Endothelial cell of umbilical vein (primary cell): Measurements from ENCODE around the gene SPATS2L. TPM values are rescaled to one million over a fixed set of nuclear protein-coding genes. Genes with fewer than 3 reads are reported as not detected.

ENCODE experiments used
- BruUV-seq: library from RNA; stranded (reverse); fragments of 400-500 nt; replicated peaks from 2 replicates; lab custom pipeline; 2021; lab: Mats Ljungman, UMichigan
- CTCF ChIA-PET: fragments of 300-600, 350-600 bp; sonication (Branson Sonifier 250); formaldehyde crosslinking; loops from one replicate; lab custom pipeline; 2021; ENCODE audit warnings: antibody characterized with exemption, inconsistent platforms; lab: Charles Lee
- POLR2A ChIA-PET: fragments of 300-600, 350-600 bp; sonication (Branson Sonifier 250); formaldehyde crosslinking; loops from one replicate; lab custom pipeline; 2021; ENCODE audit warnings: antibody characterized with exemption, inconsistent platforms; lab: Charles Lee
- DNase-seq: peaks from one replicate; pipeline ENCODE4 v3.0.0-alpha.2; 2011; ENCODE audit warnings: low read depth, low spot score
- FAIRE-seq: peaks from 2 replicates; lab custom pipeline; 2011; peaks lifted over from hg19 to GRCh38; lab: Jason Lieb, UNC
- H2AFZ ChIP-seq: 2 replicates; pipeline ENCODE4 v1.6.0; 2012; ENCODE audit warnings: low read depth, low read length, control low read depth, inconsistent platforms
- H3K27ac ChIP-seq: 2 replicates; pipeline ENCODE4 v1.5.1; 2011; ENCODE audit warnings: low read depth, mild to moderate bottlenecking, control low read depth, low read length, moderate library complexity; ENCODE audit not compliant: insufficient read depth
- H3K27me3 ChIP-seq, 2 experiments: 2 replicates each; pipeline versions ENCODE4 v1.6.0 to v1.6.1; 2011; ENCODE audit warnings: low read length in 2 of 2, mixed read lengths in 1 of 2; ENCODE audit not compliant: control insufficient read depth in 2 of 2, insufficient read depth in 2 of 2
- H3K36me3 ChIP-seq, 2 experiments: 2 replicates in 1 of 2; 3 replicates in 1 of 2; pipeline ENCODE4 v1.5.1; 2011; ENCODE audit warnings: low read length in 2 of 2, mild to moderate bottlenecking in 1 of 2, moderate library complexity in 1 of 2; ENCODE audit not compliant: control insufficient read depth in 2 of 2, insufficient read depth in 2 of 2; ENCODE audit errors: extremely low read depth in 1 of 2
- H3K4me1 ChIP-seq: 3 replicates; pipeline ENCODE4 v1.5.1; 2011; ENCODE audit warnings: mild to moderate bottlenecking, low read length; ENCODE audit not compliant: control insufficient read depth, insufficient read depth; ENCODE audit errors: extremely low read depth
- H3K4me2 ChIP-seq: 2 replicates; pipeline ENCODE4 v1.6.1; 2011; ENCODE audit warnings: low read length, control low read depth, mixed read lengths; ENCODE audit not compliant: insufficient read depth
- H3K4me3 ChIP-seq, 3 experiments: fragments of 200-600 bp in 1 of 3; sonication (generic), shearing (Covaris generic) in 1 of 3; replicated peaks in 1 of 3; 2 replicates each; pipeline ENCODE4 v1.5.1; 2011 to 2016; ENCODE audit warnings: control low read depth in 3 of 3, low read length in 3 of 3, mild to moderate bottlenecking in 2 of 3, inconsistent platforms in 1 of 3, low read depth in 1 of 3, moderate library complexity in 1 of 3; ENCODE audit not compliant: insufficient read depth in 1 of 3
- H3K79me2 ChIP-seq: 2 replicates; pipeline ENCODE4 v1.6.0; 2012; ENCODE audit warnings: low read length, inconsistent platforms; ENCODE audit not compliant: control insufficient read depth, insufficient read depth
- H3K9ac ChIP-seq: replicated peaks from 2 replicates; pipeline ENCODE3; 2011; ENCODE audit warnings: low read length, control low read depth; ENCODE audit not compliant: insufficient read depth; ENCODE audit errors: extremely low read depth
- H3K9me1 ChIP-seq: replicated peaks from 3 replicates; pipeline ENCODE4 v1.6.0; 2011; ENCODE audit warnings: mild to moderate bottlenecking, low read length; ENCODE audit not compliant: control insufficient read depth, insufficient read depth; ENCODE audit errors: extremely low read depth
- H3K9me3 ChIP-seq: replicated peaks from 2 replicates; pipeline ENCODE4 v1.5.1; 2012; ENCODE audit warnings: low read length, inconsistent platforms; ENCODE audit not compliant: control insufficient read depth, insufficient read depth
- H4K20me1 ChIP-seq: replicated peaks from 2 replicates; pipeline ENCODE3; 2011; ENCODE audit warnings: mild to moderate bottlenecking, low read length; ENCODE audit not compliant: control insufficient read depth, insufficient read depth; ENCODE audit errors: extremely low read depth
- CTCF ChIP-seq, 2 donors: IDR thresholded peaks; 1 replicate in 1 of 2; 2 replicates in 1 of 2; pipeline ENCODE4 v1.5.1; 2011; ENCODE audit warnings: low read length in 2 of 2, mild to moderate bottlenecking in 2 of 2, moderate library complexity in 2 of 2, control low read depth in 1 of 2, inconsistent platforms in 1 of 2, low read depth in 1 of 2; ENCODE audit not compliant: insufficient read depth in 1 of 2; ENCODE audit errors: extremely low read depth in 1 of 2
- EZH2 ChIP-seq: IDR thresholded peaks from 2 replicates; pipeline ENCODE4 v1.6.1; 2012; ENCODE audit warnings: borderline replicate concordance, low read depth, mild to moderate bottlenecking, moderate library complexity, low read length, inconsistent platforms; ENCODE audit not compliant: severe bottlenecking
- FOS ChIP-seq: IDR thresholded peaks from 2 replicates; pipeline ENCODE4 v1.6.1; 2011; ENCODE audit warnings: mild to moderate bottlenecking, low read length, moderate library complexity, borderline replicate concordance; ENCODE audit not compliant: insufficient read depth
- GATA2 ChIP-seq: IDR thresholded peaks from 2 replicates; pipeline ENCODE4 v1.7.0; 2011; ENCODE audit warnings: low read depth, mild to moderate bottlenecking, moderate library complexity, mixed read lengths, low read length; ENCODE audit not compliant: insufficient read length, insufficient read depth
- JUN ChIP-seq: IDR thresholded peaks from 2 replicates; pipeline ENCODE4 v1.6.1; 2011; ENCODE audit warnings: borderline replicate concordance, low read depth; ENCODE audit not compliant: insufficient read length, insufficient read depth
- MAX ChIP-seq: IDR thresholded peaks from 2 replicates; pipeline ENCODE4 v1.6.1; 2011; ENCODE audit not compliant: insufficient read depth, insufficient read length
- MYC ChIP-seq: IDR thresholded peaks from one replicate; pipeline ENCODE4 v1.6.1; 2011; ENCODE audit warnings: mild to moderate bottlenecking, low read depth, low read length
- POLR2A ChIP-seq: IDR thresholded peaks from 2 replicates; pipeline ENCODE4 v1.6.1; 2012; ENCODE audit warnings: low read depth, mild to moderate bottlenecking, control low read depth, low read length
- POLR2AphosphoS5 ChIP-seq: IDR thresholded peaks from 2 replicates; pipeline ENCODE4 v1.6.1; 2012; ENCODE audit warnings: low read depth, mild to moderate bottlenecking, control low read depth, low read length, moderate library complexity; ENCODE audit not compliant: insufficient read depth
- dilution Hi-C: fragments of 300-500 bp; cut with MboI; formaldehyde crosslinking; loops from one replicate; pipeline ENCODE4 v1.15.0; 2019; ENCODE audit warnings: low sequenced_read_pairs; ENCODE audit not compliant: extremely low pct_ligation_motif_present
- intact Hi-C: fragments of 100-400 bp; cut with micrococcal nuclease; formaldehyde crosslinking; loops from one replicate; pipeline ENCODE4 v1.10.0; 2022
- polyA plus RNA-seq, 4 experiments: library from polyadenylated mRNA; depleted of rRNA in 3 of 4; stranded (reverse) in 3 of 4; unstranded in 1 of 4; fragments of >200 nt; gene quantifications; 2 replicates each; pipeline versions ENCODE4 v1.2.1 to v1.2.3, GENCODE V29; 2011 to 2012; ENCODE audit warnings: missing spikeins in 1 of 4
- total RNA-seq: library from RNA; stranded (reverse); gene quantifications from 2 replicates; pipeline ENCODE4 v1.2.3, GENCODE V29; 2021

Gene SPATS2L
- total and polyA plus RNA-seq, 2 donors (not counting 3 experiments of a cell fraction or from before 2014, with no cell fraction given) = 29.1 to 72.9 TPM

- Histone ChIP-seq H2AFZ (no peak overlapping the region), H3K4me2 (no peak overlapping the region), H4K20me1 (no peaks in the 10 kb centered on the region), H3K27ac (no peak overlapping the region), H3K27me3 (no peaks in the 10 kb centered on the region), H3K36me3 (no peaks in the 10 kb centered on the region), H3K4me1 (no peaks in the 10 kb centered on the region), H3K9ac (no peak overlapping the region), H3K4me3 (no peak overlapping the region), H3K9me3 (no peaks in the 10 kb centered on the region), H3K79me2 (no peaks in the 10 kb centered on the region), H3K9me1 (no peaks in the 10 kb centered on the region)
- no peak for TF ChIP-seq JUN
- no peak for TF ChIP-seq POLR2AphosphoS5
- TF ChIP-seq MYC = no peak
- ChIA-PET CTCF (no interaction called here), POLR2A (no interaction called here)
- no TSS peak for BruUV-seq
- FAIRE-seq (no peak), DNase-seq (no peak)
- intact Hi-C loops (no loop called here), dilution Hi-C loops (no loop called here)
Observed at GRCh38 chr2:200422071-200422470, 115.6 kb downstream of the SPATS2L start.

GRCh38 chr2:200422532-200423261 is 116.2 kb downstream of the SPATS2L start:
- H3K4me1 ChIP-seq = no peaks in the 10 kb centered on the region
- no peaks in the 10 kb centered on the region for H3K79me2 ChIP-seq
- H3K36me3 ChIP-seq = no peaks in the 10 kb centered on the region
- BruUV-seq = no TSS peak
- dilution Hi-C loops = no loop called here
- ChIA-PET CTCF (no interaction called here), POLR2A (no interaction called here)
- no peak overlapping the region for H3K27ac ChIP-seq
- intact Hi-C loops = no loop called here
- no peak overlapping the region for H3K9ac ChIP-seq
- TF ChIP-seq EZH2 (no peak), POLR2A (no peak), CTCF (IDR thresholded peaks at IDR 0.05; ENCODE audit: extremely low read depth in 1 of 2, insufficient read depth in 1 of 2, low read depth in 1 of 2, low read length in 2 of 2) (no peak), FOS (no peak), MYC (no peak), JUN (no peak), MAX (no peak), GATA2 (no peak), POLR2AphosphoS5 (no peak)
- no peak overlapping the region for H3K4me2 ChIP-seq
- H4K20me1 ChIP-seq = no peaks in the 10 kb centered on the region
- no peaks in the 10 kb centered on the region for H3K9me3 ChIP-seq
- H3K9me1 ChIP-seq = no peaks in the 10 kb centered on the region
- no peak overlapping the region for H3K4me3 ChIP-seq
- H3K27me3 ChIP-seq = no peaks in the 10 kb centered on the region
- FAIRE-seq = no peak
- no peak for DNase-seq
- H2AFZ ChIP-seq = no peak overlapping the region
